RPMI8226 (cell line): ENCODE results near the gene NDUFA6.

Source experiments
- DNase-seq: peaks from one replicate; pipeline ENCODE4 v3.0.0-alpha.2; 2015

The NDUFA6 gene

GRCh38 chr22:42069801-42070516 lies 20.6 kb downstream of the NDUFA6 start:
- DNase-seq = no peak

DNA sequence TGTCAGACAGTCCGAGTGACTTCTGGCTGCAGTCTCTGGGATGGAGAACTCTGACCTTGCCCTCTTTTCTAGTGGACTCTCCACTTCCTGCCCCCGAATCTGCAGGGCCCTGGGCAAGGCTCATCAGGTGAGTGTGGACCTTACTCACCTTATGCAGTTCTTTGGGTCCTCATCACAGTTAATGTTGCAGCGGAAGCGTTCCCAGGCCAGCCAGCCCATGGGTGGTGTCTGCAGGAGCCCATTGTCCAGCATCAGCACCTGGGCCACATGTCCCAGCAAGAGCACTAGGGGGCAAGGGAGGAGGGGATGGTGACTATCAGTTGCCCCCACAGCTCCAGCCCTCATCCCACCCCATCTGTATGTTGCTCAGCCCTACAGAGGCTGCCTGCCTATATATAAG lies 22.3 kb downstream of the NDUFA6 start:
- DNase-seq = no peak

DNA sequence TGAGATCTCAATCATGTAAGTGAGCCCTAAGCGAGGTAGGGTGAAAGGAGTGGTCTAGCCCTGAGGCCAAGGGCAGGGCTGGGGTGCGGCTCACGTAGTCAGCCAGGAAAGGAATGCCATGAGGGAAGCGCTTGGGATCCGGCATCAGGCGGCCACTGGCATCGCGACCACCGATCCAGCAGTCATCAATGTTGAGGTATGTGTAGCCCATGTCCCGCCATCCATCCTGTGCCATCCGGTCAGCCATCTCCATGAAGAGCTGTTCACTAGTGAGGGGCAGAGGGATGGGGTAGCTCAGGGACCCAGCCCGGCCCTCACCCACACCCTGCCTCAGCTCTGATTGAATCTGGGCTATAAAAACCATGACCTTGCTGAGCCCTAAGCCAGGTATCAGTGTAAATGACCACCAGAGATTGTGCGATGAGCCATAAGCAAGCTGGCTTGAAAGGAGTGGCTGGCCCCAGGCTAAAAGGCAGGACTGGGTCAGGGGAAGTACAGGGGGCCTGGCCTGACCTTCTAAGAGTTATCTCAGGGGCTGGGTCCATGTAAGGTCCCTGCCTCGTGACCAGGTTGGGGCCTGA lies 22.8 kb downstream of the NDUFA6 start:
- DNase-seq = no peak

- no peak for DNase-seq
Measured at GRCh38 chr22:42066937-42067336, 23.6 kb downstream of the NDUFA6 start.

DNA sequence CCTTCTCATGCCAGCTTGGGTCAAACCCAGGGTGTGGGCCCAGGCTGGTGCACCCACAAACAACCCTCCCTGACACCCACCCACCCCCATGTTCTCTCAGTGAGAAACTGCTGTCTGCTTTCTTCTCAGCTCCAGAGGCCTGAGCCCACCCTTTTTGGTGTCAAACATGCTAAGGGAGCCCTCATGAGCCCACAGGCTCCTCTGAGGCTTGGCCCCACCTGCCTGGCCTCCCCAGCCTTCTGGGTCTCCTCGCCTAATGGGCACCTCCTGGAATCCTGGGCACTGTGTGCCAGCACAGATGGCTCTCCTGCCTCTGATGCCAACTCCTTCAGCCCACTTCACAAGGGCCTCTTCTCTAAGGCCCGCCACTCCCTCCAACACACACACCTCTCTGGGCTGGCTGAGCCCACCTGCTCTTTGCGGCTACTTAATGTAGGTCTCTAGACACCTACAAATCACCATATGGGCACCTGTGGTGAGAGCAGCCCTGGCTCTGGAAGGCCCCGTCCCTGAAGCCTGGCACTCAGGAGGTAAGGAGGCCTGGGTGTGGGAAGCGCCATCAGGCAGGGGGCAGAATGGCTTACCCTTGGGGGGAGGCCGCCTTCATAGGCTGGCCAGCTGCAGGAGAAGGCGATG lies 24.3 kb downstream of the NDUFA6 start:
- no peak for DNase-seq

GRCh38 chr22:42065438-42066125 lies 25.0 kb downstream of the NDUFA6 start:
- no peak for DNase-seq

GRCh38 chr22:42064629-42065028 lies 25.9 kb downstream of the NDUFA6 start:
- DNase-seq = no peak

DNA sequence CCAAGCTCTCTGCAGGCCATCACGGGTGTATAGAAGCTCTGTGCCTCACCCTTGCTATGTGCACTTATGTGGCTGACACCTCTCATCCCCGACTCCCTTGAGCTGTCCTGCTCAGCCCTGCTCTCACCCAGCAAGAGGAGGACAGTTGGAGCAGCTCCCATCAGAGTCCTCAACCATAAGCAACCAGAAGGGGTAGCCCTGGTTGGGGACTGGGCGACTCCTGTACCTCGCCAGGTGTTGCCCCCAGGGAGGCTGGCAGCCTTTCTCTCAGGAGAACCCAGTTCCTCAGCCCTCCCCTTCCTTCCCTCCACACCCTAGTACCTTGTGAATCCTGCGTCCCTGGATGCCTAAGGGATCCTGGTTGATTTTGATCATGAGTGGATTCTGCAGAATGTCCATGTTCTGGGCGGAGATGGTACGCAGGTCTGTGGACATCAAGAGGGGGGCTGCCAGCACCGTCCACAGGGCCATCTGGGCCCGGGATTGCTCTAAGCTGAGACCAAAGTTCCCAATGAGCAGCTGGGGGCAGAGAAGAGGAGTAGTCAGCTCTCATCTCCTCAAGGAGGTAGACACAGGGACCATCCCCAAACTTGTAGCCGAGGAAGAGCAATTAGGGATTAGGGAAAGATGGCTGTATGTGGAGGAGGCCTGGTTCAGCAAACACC lies 27.9 kb downstream of the NDUFA6 start:
- DNase-seq = no peak

- DNase-seq = no peak
Measured at GRCh38 chr22:42061041-42061440, 29.5 kb downstream of the NDUFA6 start.

DNA sequence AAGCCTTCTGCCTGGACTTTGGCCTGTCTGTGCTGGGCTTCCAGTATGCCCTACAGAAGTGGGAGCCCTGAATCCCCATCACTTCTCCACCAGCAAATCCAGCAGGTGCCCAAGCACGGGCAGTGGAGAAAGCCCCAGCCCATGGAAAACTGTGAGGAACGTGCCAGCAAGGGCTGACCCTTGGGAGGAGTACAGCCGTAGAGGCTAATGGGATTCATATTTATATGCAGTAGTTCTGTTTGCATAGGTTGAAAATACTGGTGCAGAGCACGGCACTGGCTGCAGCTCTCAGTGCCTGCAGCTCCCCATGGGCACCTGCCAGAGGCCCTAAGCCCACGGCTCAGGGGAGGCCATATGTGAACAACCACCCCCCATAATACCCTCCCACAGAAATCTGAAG lies 30.1 kb downstream of the NDUFA6 start:
- DNase-seq = no peak

GRCh38 chr22:42056757-42057511 lies 33.6 kb downstream of the NDUFA6 start:
- DNase-seq = no peak

- no peak for DNase-seq
Measured at GRCh38 chr22:42052765-42053164, 37.8 kb downstream of the NDUFA6 start.

DNA sequence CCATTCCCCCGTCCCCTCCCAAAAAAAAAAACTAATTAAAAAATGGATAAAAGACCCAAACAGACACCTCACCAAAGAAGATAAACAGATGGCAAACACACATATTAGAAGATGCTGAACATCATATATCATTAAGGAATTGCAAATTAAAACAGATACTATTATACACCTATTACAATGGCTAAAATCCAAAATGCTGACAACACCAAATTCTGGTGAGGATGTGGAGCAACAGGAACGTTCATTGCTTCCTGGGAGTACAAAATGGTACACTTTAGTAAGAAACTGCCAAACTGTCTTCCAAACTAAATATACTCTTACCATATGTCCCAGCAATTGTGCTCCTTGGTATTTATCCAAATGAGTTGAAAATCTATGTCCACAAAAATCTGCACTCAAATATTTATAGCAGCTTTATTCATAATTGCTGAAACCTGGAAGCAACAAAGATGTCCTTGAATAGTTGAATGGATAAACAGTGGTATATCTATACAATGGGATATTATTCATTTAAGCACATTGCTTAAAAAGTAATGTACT lies 39.9 kb downstream of the NDUFA6 start:
- DNase-seq = no peak

DNA sequence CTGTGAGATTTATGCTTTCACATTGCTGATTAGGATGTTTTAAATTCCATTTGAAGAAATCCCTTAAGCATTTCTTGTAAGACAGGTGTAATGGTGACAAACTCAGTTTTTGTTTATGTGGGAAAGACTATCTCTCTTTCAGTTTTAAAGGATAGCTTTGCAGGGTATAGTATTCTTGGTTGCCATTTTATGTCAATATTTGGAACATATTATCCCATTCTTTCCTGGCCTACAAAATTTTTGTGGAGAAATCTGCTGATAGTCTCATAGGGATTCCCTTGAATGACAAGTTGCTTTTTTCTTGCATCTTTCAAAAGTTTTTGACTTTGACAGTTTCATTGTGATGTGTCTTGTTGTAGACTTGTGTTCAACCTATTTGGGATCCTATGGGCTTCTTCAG lies 48.8 kb downstream of the NDUFA6 start:
- DNase-seq = no peak

DNA sequence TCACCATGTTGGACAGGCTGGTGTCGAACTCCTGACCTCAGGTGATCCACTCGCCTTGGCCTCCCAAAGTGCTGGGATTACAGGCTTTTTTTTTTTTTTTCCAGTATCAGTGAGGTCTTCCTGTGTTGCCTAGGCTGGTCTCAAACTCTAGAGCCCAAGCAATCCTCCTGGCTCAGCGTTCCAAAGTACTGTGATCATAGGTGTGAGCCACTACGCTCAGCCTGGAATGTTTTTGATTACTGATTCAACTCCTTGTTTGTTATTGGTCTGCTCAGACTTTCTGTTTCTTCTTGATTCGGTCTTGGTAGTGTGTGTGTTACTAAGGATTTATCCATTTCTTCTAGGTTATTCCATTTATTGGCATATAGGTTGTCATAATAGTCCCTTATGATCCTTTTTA lies 51.3 kb downstream of the NDUFA6 start:
- no peak for DNase-seq
